NT2/D1 (cell line): Measurements from ENCODE around the gene TREH.

Experiments used
- DNase-seq: peaks from one replicate; pipeline ENCODE4 v3.0.0-alpha.2; 2011; ENCODE audit warnings: low read depth, low spot score
- H3K27me3 ChIP-seq: 2 replicates; pipeline ENCODE4 v1.6.0; 2011; ENCODE audit warnings: mild to moderate bottlenecking; ENCODE audit not compliant: insufficient read length, insufficient read depth
- H3K36me3 ChIP-seq: 2 replicates; pipeline ENCODE4 v1.6.1; 2011; ENCODE audit warnings: mild to moderate bottlenecking, low read length, mixed read lengths; ENCODE audit not compliant: insufficient read depth, insufficient read length
- H3K4me1 ChIP-seq: 2 replicates; pipeline ENCODE4 v1.5.1; 2011; ENCODE audit not compliant: insufficient read depth, insufficient read length
- H3K4me3 ChIP-seq: 2 replicates; pipeline ENCODE4 v1.5.1; 2011; ENCODE audit warnings: low read depth; ENCODE audit not compliant: insufficient read length
- H3K9ac ChIP-seq: 2 replicates; pipeline ENCODE4 v1.6.0; 2011; ENCODE audit warnings: low read depth; ENCODE audit not compliant: insufficient read length
- H3K9me3 ChIP-seq: 2 replicates; pipeline ENCODE4 v1.5.1; 2011; ENCODE audit warnings: mild to moderate bottlenecking, low read length; ENCODE audit not compliant: insufficient read depth
- SUZ12 ChIP-seq: IDR thresholded peaks from 2 replicates; pipeline ENCODE4 v1.6.1; 2011; ENCODE audit not compliant: insufficient read length, insufficient read depth; ENCODE audit errors: extremely low read depth
- YY1 ChIP-seq: IDR thresholded peaks from 2 replicates; pipeline ENCODE4 v1.6.1; 2011; ENCODE audit not compliant: insufficient read length, insufficient read depth
- ZNF274 ChIP-seq: IDR thresholded peaks from 2 replicates; pipeline ENCODE4 v1.6.1; 2011; ENCODE audit warnings: mild to moderate bottlenecking, low read depth, low read length

Gene TREH

GRCh38 chr11:118660681-118661424, 18.6 kb downstream of the TREH start:
- DNase-seq, result no peak
- no peaks in the 10 kb centered on the region for H3K9me3 ChIP-seq
- H3K4me3 ChIP-seq, result no peak overlapping the region
- peaks cover 26% of the 10 kb centered on the region for H3K36me3 ChIP-seq
- H3K27me3 ChIP-seq, result no peaks in the 10 kb centered on the region
- H3K4me1 ChIP-seq, result peaks cover 37% of the 10 kb centered on the region
- no peak overlapping the region for H3K9ac ChIP-seq
- no peak for TF ChIP-seq SUZ12
- no peak for TF ChIP-seq ZNF274
- no peak for TF ChIP-seq YY1

DNA sequence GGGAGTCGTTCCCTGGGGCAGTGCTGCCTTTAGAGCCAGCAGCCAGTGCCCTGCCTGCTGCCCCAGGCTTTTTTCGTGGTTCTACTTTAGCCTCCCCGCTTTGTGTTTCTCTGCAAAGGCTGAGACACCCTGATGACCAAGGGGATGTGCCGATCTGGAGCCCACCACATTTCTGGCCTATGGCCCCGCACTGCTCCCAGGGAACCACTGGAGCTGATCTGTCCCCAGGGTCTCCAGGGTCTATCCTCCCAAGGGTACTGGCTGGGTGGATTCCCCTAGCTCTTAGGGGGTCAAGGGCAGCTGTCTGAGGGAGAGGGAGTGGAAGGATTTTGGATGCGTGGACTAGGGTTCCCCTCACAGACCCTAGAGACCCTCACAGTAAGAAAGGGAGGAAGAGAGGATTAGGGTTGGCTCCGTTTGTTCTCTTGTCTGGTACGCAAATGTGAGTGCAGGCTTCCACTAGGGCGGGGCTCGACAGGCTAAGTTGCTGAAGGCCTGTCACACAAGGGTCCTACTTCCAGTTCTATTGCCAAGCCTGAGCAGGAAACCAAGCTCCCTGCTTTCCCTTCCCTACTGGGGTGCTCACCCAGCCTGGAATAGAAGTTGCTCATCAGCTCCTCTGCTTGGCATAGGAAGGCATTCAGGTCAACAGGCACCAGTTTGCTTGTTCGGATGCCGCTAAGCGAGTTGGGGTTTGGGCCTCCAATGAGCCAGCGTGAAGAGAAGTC, 19.3 kb downstream of the TREH start:
- Histone ChIP-seq H3K9me3 (no peaks in the 10 kb centered on the region), H3K36me3 (peaks cover 31% of the 10 kb centered on the region), H3K4me3 (no peak overlapping the region), H3K27me3 (no peaks in the 10 kb centered on the region), H3K4me1 (peaks cover 37% of the 10 kb centered on the region), H3K9ac (peak overlapping the region; percentile 32)
- TF ChIP-seq ZNF274, result no peak
- TF ChIP-seq YY1, result no peak
- no peak for TF ChIP-seq SUZ12
- DNase-seq, result no peak

- peaks cover 36% of the 10 kb centered on the region for H3K36me3 ChIP-seq
- no peaks in the 10 kb centered on the region for H3K9me3 ChIP-seq
- H3K4me3 ChIP-seq, result no peak overlapping the region
- no peaks in the 10 kb centered on the region for H3K27me3 ChIP-seq
- peaks cover 37% of the 10 kb centered on the region for H3K4me1 ChIP-seq
- DNase-seq, result peak; percentile 85
- peak overlapping the region; percentile 32 for H3K9ac ChIP-seq
- no peak for TF ChIP-seq ZNF274
Observed at GRCh38 chr11:118659314-118659952, 20.0 kb downstream of the TREH start.

DNA sequence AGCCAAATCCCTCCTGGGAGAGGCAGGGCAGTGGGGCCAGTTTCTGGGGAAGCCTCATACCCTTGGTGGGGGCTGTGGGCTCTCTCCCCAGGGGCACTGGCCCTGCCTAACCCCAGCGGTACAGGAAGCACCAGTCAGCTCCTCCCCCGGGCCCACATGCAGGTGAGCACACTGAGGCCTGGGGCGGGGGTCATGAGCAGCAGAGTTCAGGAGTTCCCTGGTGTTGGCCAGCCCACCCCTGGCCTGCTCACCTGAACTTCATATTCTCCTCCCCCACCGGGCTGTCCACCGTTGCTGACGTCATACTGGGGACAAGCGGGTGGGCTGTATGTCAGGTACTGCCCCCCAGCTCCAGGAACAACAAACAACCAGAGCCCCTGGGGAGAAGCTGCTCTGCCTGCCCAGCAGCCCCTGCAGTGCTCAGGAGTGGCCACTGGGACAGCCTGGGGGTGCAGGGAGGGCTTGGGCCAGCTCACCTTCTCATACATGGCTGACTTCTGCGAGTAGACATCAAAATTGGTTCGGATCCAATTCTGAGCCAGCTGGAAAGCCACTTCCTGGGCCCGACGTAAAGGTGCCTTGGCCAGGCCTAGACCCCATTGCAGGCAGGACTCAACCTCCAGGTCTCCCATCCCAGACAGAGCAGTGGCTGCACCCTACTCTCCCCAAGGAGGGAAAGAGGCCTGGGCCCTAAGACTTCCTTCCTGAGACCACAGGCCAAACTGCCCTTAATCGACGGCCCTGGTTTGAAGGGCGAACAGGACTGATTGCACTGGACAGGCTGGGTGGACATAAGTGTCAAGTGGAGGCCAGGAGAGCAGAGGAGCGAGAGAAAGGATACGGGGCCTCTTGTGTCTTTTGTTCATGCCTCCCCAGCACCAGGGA, 20.8 kb downstream of the TREH start:
- H3K9me3 ChIP-seq, result no peaks in the 10 kb centered on the region
- no peak overlapping the region for H3K4me3 ChIP-seq
- H3K9ac ChIP-seq, result no peak overlapping the region
- peaks cover 40% of the 10 kb centered on the region for H3K36me3 ChIP-seq
- TF ChIP-seq SUZ12, result no peak
- DNase-seq, result no peak
- H3K27me3 ChIP-seq, result no peaks in the 10 kb centered on the region
- H3K4me1 ChIP-seq, result peaks cover 37% of the 10 kb centered on the region

DNA sequence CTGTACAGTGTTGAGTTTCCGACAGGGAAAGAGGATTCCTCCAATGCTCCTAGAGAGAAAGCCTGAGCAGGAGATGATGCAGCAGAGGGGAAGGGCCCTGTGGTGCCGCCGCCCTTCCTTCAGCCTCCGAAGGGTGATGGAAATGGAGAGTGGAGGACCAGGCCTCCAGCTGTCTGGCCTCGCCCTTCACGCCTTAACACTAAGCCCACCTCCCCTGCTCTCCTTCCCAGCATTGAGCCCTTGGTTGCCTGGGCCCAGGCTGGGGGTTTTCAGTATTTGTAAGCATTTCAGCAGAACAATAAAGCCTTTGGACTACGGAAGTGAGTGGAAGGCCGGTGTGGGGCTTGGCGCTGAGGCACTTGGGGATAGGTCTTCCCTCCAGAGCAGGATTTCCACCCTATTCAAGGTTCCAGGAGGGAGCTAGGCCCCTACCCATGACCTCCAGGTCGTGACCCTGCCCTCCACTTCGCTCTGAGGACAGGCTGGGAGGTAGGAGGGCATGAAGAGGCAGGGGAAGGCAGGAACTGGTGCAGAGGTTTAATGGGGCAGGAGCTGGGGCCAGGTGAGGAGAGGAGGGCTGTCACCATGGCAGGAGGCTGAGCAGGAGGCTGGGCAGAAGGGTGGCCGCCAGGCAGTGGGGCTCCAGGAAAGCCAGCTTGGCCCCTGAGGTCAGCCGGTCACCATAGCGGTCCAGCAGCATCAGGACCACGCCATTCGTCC, 21.6 kb downstream of the TREH start:
- no peak for DNase-seq
- Histone ChIP-seq H3K4me3 (no peak overlapping the region), H3K4me1 (peaks cover 30% of the 10 kb centered on the region), H3K27me3 (no peaks in the 10 kb centered on the region), H3K36me3 (peaks cover 46% of the 10 kb centered on the region), H3K9me3 (no peaks in the 10 kb centered on the region), H3K9ac (no peak overlapping the region)
- TF ChIP-seq SUZ12 (no peak), YY1 (no peak)

DNA sequence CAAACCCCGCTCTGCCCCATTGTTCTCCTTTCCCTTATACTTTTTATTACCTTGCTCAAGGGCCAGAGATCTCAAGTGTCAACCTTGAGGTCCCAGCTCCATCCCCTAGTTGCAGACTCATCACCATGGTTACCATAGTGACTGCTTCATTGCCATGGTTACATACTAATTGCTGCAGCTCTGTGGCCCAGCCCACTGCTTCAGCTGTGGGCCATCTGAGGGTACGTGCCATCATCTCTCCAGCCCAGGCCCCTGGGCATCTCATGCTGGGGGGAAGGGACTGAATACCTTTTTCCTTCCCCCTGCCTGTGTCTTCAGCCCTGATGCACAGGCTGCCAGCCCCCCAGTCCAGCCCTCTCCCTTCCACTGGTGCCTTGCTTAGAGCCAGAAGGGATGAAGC, 22.2 kb downstream of the TREH start:
- TF ChIP-seq ZNF274 (no peak), YY1 (no peak), SUZ12 (no peak)
- Histone ChIP-seq H3K9ac (no peak overlapping the region), H3K36me3 (peaks cover 53% of the 10 kb centered on the region), H3K9me3 (no peaks in the 10 kb centered on the region), H3K27me3 (no peaks in the 10 kb centered on the region), H3K4me3 (no peak overlapping the region), H3K4me1 (peaks cover 25% of the 10 kb centered on the region)
- no peak for DNase-seq
